Skin epidermis (tissue), 12 donors: ENCODE data around the gene IFI44.

Experiments used
- H3K27ac ChIP-seq, 21 experiments: fragments of 200-600 bp; sonication (generic) in 11 of 21; one replicate each; pipeline ENCODE4 v1.5.0; 2020; ENCODE audit warnings: mild to moderate bottlenecking in 3 of 21, inconsistent platforms in 2 of 21, moderate library complexity in 2 of 21
- H3K4me3 ChIP-seq, 7 experiments: fragments of 200-600 bp; sonication (generic) in 2 of 7; one replicate each; pipeline ENCODE4 v1.5.0; 2020; ENCODE audit warnings: inconsistent platforms in 2 of 7, mild to moderate bottlenecking in 2 of 7, moderate library complexity in 1 of 7

The IFI44 gene

DNA sequence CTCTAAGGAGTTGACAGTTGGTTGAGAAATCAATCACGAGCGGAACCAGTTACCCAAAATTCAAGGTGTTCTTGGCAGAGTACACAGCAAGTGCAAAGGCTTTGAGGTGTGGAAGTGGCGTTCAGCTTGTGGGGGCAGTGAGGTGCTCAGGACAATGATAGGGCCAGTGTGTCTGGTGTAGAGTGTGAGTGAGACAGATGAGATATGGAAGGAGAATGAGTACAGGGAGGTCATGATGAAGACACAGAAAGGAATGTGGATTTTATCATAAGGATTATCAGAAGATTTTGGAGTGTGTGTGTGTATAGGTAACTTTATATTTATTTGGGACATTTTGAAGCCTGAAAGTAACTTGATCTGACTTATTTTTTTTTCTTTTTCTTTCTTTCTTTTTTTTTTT, 40.9 kb downstream of the IFI44 start:
- Histone ChIP-seq H3K4me3 (no peak overlapping the region), H3K27ac (no peak overlapping the region)

DNA sequence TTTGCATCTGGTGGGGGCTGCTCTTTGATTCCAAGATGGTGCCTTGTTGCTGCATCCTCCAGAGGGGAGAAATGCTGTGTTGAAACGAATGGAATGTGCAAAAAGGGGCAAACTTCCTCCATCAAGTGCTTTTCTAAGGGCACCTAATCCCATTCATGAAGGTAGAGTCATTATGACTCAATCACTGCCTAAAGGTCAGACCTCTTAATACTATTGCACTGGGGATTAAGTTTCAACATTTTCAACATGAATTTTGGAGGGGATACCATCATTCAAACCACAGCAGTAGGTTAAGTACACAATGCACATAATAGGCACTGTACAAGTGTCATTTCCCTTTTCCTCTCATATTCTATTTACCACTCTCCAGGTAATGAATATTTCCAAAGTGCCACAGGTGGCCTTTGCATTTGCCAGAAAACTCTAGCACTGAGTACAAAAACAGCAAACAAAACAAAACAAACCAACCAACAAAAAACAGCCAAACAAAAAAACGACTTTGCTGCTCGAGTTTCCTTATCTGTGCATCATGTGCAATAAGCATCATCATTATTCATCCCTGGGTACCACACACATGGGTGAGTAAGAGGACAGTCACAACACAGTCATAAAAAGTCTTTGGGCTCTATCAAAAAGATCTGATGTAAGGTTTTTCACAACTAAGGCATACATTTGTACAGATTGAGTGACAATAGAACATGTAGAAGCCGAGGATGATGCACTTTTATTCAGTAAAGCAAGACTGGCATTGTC, 42.5 kb downstream of the IFI44 start:
- Histone ChIP-seq H3K4me3 (no peak overlapping the region), H3K27ac (no peak overlapping the region)

DNA sequence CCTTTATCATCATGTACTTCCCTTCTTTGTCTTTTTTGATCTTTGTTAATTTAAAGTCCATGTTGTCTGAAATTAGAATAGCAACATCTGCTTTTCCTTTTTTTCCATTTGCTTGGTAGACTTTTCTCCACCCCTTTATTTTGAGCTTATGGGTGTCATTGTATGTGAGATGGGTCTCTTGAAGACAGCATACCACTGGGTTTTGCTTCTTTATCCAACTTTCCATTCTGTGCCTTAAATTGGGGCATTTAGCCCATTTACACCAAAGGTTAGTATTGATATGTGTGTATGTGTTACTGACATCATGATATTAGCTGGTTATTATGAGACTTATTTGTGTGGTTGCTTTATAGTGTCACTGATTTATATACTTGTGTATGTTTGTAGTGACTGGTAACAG, 50.2 kb downstream of the IFI44 start:
- Histone ChIP-seq H3K4me3 (no peak overlapping the region), H3K27ac (no peak overlapping the region)

DNA sequence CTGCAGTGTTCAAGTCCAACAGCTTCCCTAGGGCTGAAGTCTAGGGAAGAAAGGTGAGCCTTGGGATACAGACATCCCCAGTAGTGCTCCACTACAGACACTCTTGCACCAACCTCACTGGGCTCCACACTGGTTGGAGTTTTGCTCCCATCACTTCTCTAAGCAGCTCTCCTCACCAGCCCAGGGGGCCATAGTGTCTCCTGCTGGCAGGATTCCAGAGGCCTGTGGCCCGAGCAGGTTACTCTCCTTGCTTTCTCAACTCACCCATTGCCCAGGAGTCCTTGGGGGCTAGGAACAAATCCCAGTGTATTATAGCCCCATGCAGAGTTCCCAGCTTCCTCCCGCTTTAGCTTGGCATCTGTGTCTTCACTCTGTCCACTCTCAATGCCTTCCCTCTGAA, 52.8 kb downstream of the IFI44 start:
- H3K27ac ChIP-seq, result no peak overlapping the region

DNA sequence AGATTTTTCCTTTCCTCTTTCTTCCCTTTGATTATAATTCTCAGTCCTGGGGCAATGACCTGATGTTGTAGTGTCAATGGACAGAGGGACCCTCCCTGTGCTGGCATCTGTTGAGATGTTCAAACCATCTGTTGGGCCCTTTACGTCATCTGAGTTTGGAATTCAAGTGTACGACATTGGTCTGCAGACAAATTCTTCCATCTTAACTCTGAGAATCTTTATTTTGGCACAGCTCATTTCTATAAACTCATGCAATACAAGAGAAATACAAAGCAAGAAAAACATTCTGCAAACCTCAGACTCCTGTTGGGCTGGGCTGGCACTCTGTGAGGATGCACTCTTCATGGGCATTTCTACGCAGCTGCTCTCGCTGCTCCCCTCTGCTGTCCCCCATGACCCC, 54.2 kb downstream of the IFI44 start:
- Histone ChIP-seq H3K27ac (no peak overlapping the region), H3K4me3 (no peak overlapping the region)

More for the DNA sequence above, 52.8 kb downstream of the IFI44 start:
- no peak overlapping the region for H3K4me3 ChIP-seq

DNA sequence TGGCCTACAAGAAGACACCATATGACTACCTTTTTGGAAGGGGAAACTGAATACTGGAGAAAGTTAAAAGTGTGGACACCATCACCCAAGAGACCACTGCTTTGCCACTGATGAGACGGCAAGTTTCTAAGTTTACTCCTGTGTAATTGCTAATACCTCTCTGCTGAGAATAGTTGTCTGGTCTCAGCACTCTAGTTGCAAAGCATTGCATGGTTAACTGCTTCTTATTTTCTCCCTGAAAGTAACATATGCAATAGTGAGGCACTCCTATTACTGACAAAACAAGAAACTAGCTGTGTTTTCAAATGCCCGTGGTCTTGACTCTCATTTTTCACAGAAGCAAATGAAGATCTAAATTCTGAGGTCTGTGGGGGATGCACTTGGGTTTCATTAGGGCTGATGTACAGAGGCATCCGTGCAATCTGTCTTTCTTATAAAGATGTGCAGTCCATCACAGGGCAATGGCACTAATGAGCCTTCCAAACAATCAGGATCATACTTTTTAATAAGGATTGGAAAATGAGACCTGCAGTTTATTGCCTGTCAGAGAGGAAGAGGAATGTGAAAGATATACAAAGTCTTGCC, 62.9 kb downstream of the IFI44 start:
- H3K4me3 ChIP-seq, result no peak overlapping the region
- no peak overlapping the region for H3K27ac ChIP-seq

DNA sequence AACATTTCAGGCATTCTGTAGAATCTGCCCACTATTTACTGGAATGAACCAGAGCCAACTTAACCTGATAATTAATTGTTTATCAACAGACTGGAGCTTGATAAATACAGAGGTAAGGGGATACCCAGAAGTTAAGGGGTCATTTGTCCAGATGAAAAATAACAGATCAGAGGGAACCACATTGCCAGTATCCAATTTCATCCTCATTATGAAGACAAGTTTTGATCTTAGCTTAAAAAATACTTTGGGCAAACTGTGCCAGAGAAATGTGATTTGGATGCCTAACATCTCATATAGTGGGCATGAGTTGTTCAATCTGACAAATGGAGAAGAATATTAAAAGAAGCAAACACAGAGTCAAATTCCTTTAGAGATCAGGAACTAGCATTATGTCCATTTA, 63.7 kb downstream of the IFI44 start:
- Histone ChIP-seq H3K4me3 (no peak overlapping the region), H3K27ac (no peak overlapping the region)
